Liver (tissue), 9 donors: ENCODE results near the gene ERAP2. TPM values are rescaled to one million over a fixed set of nuclear protein-coding genes. Genes with fewer than 3 reads are reported as not detected.

Experiments
- DNase-seq: peaks from one replicate; pipeline ENCODE4 v3.0.0-alpha.2; 2017; ENCODE audit warnings: low spot score
- H3K27ac ChIP-seq, 2 donors: one replicate each; pipeline ENCODE4 v1.7.0; 2013; ENCODE audit warnings: inconsistent platforms in 2 of 2, low read length in 2 of 2, control low read depth in 1 of 2, low read depth in 1 of 2, mild to moderate bottlenecking in 1 of 2
- H3K27me3 ChIP-seq, 4 donors: one replicate each; pipeline versions ENCODE4 v1.6.1 to v1.7.0; 2013; ENCODE audit warnings: low read length in 3 of 4, inconsistent platforms in 1 of 4, mild to moderate bottlenecking in 1 of 4, moderate library complexity in 1 of 4; ENCODE audit not compliant: control insufficient read depth in 4 of 4, insufficient read depth in 4 of 4
- H3K36me3 ChIP-seq, 4 donors: one replicate each; pipeline versions ENCODE4 v1.6.1 to v1.7.0; 2013; ENCODE audit warnings: low read length in 3 of 4, mild to moderate bottlenecking in 3 of 4, low read depth in 1 of 4, moderate library complexity in 1 of 4; ENCODE audit not compliant: control insufficient read depth in 4 of 4, insufficient read depth in 3 of 4
- H3K4me1 ChIP-seq, 4 donors: one replicate each; pipeline versions ENCODE4 v1.6.1 to v1.7.0; 2013; ENCODE audit warnings: low read length in 3 of 4, mild to moderate bottlenecking in 3 of 4, moderate library complexity in 1 of 4; ENCODE audit not compliant: control insufficient read depth in 4 of 4, insufficient read depth in 4 of 4
- H3K4me3 ChIP-seq, 3 donors: one replicate each; pipeline versions ENCODE4 v1.6.1 to v1.7.0; 2013; ENCODE audit warnings: low read length in 3 of 3, control low read depth in 1 of 3, low read depth in 1 of 3, mild to moderate bottlenecking in 1 of 3
- H3K9ac ChIP-seq, 2 donors: one replicate each; pipeline ENCODE4 v1.7.0; 2013; ENCODE audit warnings: low read length in 2 of 2, mild to moderate bottlenecking in 2 of 2, moderate library complexity in 2 of 2, control low read depth in 1 of 2, low read depth in 1 of 2
- H3K9me3 ChIP-seq, 4 donors: one replicate each; pipeline versions ENCODE4 v1.6.1 to v1.7.0; 2013; ENCODE audit warnings: low read length in 3 of 4; ENCODE audit not compliant: control insufficient read depth in 4 of 4
- ATF3 ChIP-seq: IDR thresholded peaks from 2 replicates; pipeline ENCODE4 v1.6.1; 2016; ENCODE audit warnings: antibody characterized with exemption
- CTCF ChIP-seq: fragments of 150-350 bp; IDR thresholded peaks from 2 replicates; pipeline ENCODE4 v1.5.1; 2017; ENCODE audit warnings: improper control_type of control experiment, low read depth, low read length; ENCODE audit not compliant: missing input control
- EGR1 ChIP-seq, 2 donors: IDR thresholded peaks; 2 replicates each; pipeline ENCODE4 v1.6.1; 2016 to 2018; ENCODE audit warnings: antibody characterized with exemption in 2 of 2, low read depth in 2 of 2
- FOXA1 ChIP-seq: IDR thresholded peaks from 2 replicates; pipeline ENCODE4 v1.6.1; 2016; ENCODE audit warnings: antibody characterized with exemption
- FOXA2 ChIP-seq: IDR thresholded peaks from 2 replicates; pipeline ENCODE4 v1.6.1; 2016; ENCODE audit warnings: antibody characterized with exemption
- GABPA ChIP-seq, 2 donors: IDR thresholded peaks in 1 of 2; conservative IDR thresholded peaks in 1 of 2; 2 replicates each; pipeline ENCODE4 v1.6.1; 2016; ENCODE audit warnings: antibody characterized with exemption in 2 of 2, mild to moderate bottlenecking in 1 of 2, moderate library complexity in 1 of 2
- HNF4A ChIP-seq, 2 donors: conservative IDR thresholded peaks; 2 replicates each; pipeline ENCODE4 v1.6.1; 2016; ENCODE audit warnings: antibody characterized with exemption in 2 of 2, mild to moderate bottlenecking in 2 of 2
- HNF4G ChIP-seq: IDR thresholded peaks from 2 replicates; pipeline ENCODE4 v1.6.1; 2016; ENCODE audit warnings: antibody characterized with exemption
- JUND ChIP-seq, 2 donors: IDR thresholded peaks; 2 replicates each; pipeline ENCODE4 v1.6.1; 2016; ENCODE audit warnings: antibody characterized with exemption in 2 of 2
- NR2F2 ChIP-seq: IDR thresholded peaks from 2 replicates; pipeline ENCODE4 v1.6.1; 2016; ENCODE audit warnings: antibody characterized with exemption
- RAD21 ChIP-seq, 2 donors: IDR thresholded peaks; 2 replicates each; pipeline ENCODE4 v1.6.1; 2016; ENCODE audit warnings: antibody characterized with exemption in 2 of 2, mild to moderate bottlenecking in 2 of 2
- RXRA ChIP-seq, 2 donors: IDR thresholded peaks; 2 replicates each; pipeline ENCODE4 v1.6.1; 2017 to 2018; ENCODE audit warnings: antibody characterized with exemption in 2 of 2, mild to moderate bottlenecking in 1 of 2
- SP1 ChIP-seq: IDR thresholded peaks from 2 replicates; pipeline ENCODE4 v1.6.1; 2018; ENCODE audit warnings: antibody characterized with exemption, mild to moderate bottlenecking
- YY1 ChIP-seq: IDR thresholded peaks from 2 replicates; pipeline ENCODE4 v1.6.1; 2016; ENCODE audit warnings: antibody characterized with exemption, mild to moderate bottlenecking
- WGBS: extraction: QIAGEN DNeasy Blood & Tissue Kit; methylation state at CpG from one replicate; pipeline ENCODE4 v1.1.7; 2013; 5-methylcytosine and 5-hydroxymethylcytosine counted together
- polyA plus RNA-seq, 2 donors: library from polyadenylated mRNA; stranded (reverse) in 1 of 2; unstranded in 1 of 2; fragments of 200-250 nt in 1 of 2; fragments of >200 nt in 1 of 2; fragmentation: Nextera tagmentation in 1 of 2; extraction: Ambion mirVana in 1 of 2; gene quantifications; one replicate each; pipeline versions ENCODE4 v1.2.1 to v1.2.3, GENCODE V29; 2013 to 2015
- total RNA-seq, 2 donors: library from RNA; depleted of rRNA; stranded (reverse); fragments of >200 nt; gene quantifications; one replicate each; pipeline ENCODE4 v1.2.3, GENCODE V29; 2014
- TF ChIP-seq, protein P1 (sequence below): IDR thresholded peaks from 2 replicates; pipeline ENCODE4 v1.6.1; 2016; ENCODE audit warnings: antibody characterized with exemption
- TF ChIP-seq, protein P2 (sequence below): IDR thresholded peaks from 2 replicates; pipeline ENCODE4 v1.6.1; 2016; ENCODE audit warnings: antibody characterized with exemption
- TF ChIP-seq, protein P3 (sequence below): IDR thresholded peaks from 2 replicates; pipeline ENCODE4 v1.6.1; 2016; ENCODE audit warnings: antibody characterized with exemption, mild to moderate bottlenecking
- donor health status: healthy.
- donor health status: healthy.
- donor health status: healthy.
- donor health status: healthy.
- donor health status: healthy.

Gene ERAP2
- total and polyA plus RNA-seq, 4 donors: 1.8 to 15.5 (median 10.7) TPM

DNA sequence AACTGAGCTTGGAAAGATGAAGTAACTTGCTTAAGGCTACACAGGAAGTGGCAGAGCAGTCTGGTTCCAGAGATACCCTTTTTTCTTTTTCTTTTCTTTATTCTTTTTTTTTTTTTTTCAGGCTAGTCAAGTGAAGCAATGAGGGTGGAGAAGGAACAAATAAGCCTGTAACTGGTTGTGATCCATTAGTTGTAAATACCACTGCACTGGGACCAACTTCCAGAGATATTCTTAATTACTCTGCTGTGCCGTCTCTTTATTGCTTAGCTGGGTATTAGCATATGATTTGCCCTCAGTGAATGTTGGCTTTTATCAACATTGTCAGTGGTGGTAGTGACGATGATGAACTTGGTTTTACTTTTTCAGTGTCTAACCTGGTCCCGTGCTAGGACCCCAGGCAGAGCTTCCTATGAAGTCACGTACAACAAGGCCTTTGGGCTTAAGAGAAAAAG is 86.3 kb downstream of the ERAP2 start:
- H3K27me3 ChIP-seq: no peaks in the 10 kb centered on the region
- H3K4me1 ChIP-seq: peaks cover 0 to 6% (median 3%) of the 10 kb centered on the region in 4 donors
- no peak overlapping the region for H3K4me3 ChIP-seq
- no peaks in the 10 kb centered on the region for H3K36me3 ChIP-seq
- TF ChIP-seq HNF4G (no peak), ATF3 (no peak), HNF4A (conservative IDR thresholded peaks at IDR 0.05) (no peak), GABPA (IDR thresholded peaks at IDR 0.05 in 1 of 2, conservative IDR thresholded peaks at IDR 0.05 in 1 of 2) (no peak), JUND (IDR thresholded peaks at IDR 0.05) (no peak), RAD21 (IDR thresholded peaks at IDR 0.05) (no peak), EGR1 (IDR thresholded peaks at IDR 0.05; ENCODE audit: low read depth in 2 of 2) (no peak), FOXA2 (no peak), SP1 (no peak), RXRA (IDR thresholded peaks at IDR 0.05) (no peak), CTCF (no peak), NR2F2 (no peak), YY1 (no peak)
- TF ChIP-seq, protein P1, sequence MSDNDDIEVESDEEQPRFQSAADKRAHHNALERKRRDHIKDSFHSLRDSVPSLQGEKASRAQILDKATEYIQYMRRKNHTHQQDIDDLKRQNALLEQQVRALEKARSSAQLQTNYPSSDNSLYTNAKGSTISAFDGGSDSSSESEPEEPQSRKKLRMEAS: no peak
- TF ChIP-seq, protein P2, sequence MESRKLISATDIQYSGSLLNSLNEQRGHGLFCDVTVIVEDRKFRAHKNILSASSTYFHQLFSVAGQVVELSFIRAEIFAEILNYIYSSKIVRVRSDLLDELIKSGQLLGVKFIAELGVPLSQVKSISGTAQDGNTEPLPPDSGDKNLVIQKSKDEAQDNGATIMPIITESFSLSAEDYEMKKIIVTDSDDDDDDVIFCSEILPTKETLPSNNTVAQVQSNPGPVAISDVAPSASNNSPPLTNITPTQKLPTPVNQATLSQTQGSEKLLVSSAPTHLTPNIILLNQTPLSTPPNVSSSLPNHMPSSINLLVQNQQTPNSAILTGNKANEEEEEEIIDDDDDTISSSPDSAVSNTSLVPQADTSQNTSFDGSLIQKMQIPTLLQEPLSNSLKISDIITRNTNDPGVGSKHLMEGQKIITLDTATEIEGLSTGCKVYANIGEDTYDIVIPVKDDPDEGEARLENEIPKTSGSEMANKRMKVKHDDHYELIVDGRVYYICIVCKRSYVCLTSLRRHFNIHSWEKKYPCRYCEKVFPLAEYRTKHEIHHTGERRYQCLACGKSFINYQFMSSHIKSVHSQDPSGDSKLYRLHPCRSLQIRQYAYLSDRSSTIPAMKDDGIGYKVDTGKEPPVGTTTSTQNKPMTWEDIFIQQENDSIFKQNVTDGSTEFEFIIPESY: no peak
- TF ChIP-seq, protein P3, sequence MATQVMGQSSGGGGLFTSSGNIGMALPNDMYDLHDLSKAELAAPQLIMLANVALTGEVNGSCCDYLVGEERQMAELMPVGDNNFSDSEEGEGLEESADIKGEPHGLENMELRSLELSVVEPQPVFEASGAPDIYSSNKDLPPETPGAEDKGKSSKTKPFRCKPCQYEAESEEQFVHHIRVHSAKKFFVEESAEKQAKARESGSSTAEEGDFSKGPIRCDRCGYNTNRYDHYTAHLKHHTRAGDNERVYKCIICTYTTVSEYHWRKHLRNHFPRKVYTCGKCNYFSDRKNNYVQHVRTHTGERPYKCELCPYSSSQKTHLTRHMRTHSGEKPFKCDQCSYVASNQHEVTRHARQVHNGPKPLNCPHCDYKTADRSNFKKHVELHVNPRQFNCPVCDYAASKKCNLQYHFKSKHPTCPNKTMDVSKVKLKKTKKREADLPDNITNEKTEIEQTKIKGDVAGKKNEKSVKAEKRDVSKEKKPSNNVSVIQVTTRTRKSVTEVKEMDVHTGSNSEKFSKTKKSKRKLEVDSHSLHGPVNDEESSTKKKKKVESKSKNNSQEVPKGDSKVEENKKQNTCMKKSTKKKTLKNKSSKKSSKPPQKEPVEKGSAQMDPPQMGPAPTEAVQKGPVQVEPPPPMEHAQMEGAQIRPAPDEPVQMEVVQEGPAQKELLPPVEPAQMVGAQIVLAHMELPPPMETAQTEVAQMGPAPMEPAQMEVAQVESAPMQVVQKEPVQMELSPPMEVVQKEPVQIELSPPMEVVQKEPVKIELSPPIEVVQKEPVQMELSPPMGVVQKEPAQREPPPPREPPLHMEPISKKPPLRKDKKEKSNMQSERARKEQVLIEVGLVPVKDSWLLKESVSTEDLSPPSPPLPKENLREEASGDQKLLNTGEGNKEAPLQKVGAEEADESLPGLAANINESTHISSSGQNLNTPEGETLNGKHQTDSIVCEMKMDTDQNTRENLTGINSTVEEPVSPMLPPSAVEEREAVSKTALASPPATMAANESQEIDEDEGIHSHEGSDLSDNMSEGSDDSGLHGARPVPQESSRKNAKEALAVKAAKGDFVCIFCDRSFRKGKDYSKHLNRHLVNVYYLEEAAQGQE: no peak
- 85% methylated on average over 4 of the region's 4 CpGs for WGBS
- no peaks in the 10 kb centered on the region for H3K9me3 ChIP-seq
- no peak overlapping the region for H3K27ac ChIP-seq
- no peak overlapping the region for H3K9ac ChIP-seq
- DNase-seq: no peak

DNA sequence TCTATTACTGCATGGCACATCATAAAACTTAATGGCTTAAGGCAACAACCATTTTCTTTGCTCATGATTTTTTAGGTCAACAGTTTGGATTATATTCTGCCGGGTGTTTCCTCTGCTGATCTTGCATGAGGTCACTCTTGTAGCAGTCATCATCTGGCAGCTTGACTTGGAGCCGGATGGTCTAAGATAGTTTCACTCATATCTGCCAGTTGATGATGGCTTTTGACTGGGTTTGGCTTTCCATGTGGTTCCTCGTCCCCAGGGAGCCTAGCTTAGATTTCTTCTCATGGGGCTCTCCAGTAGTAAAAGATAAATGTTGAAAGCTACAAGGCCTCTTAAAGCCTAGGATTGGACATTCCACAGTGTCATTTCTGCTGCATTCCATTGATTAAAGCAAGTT is 87.0 kb downstream of the ERAP2 start:
- WGBS: 58% methylated on average over 3 of the region's 3 CpGs
- DNase-seq: no peak
- peaks cover 0 to 4% (median 2%) of the 10 kb centered on the region in 4 donors for H3K4me1 ChIP-seq
- H3K27me3 ChIP-seq: no peaks in the 10 kb centered on the region
- H3K9me3 ChIP-seq: no peaks in the 10 kb centered on the region
- no peak overlapping the region for H3K4me3 ChIP-seq
- no peak overlapping the region for H3K9ac ChIP-seq
- no peaks in the 10 kb centered on the region for H3K36me3 ChIP-seq
- no peak overlapping the region for H3K27ac ChIP-seq
- TF ChIP-seq RXRA (IDR thresholded peaks at IDR 0.05): no peak
- no peak for TF ChIP-seq FOXA1
- TF ChIP-seq CTCF: no peak
- TF ChIP-seq ATF3: no peak
- TF ChIP-seq, protein P3: no peak
- no peak for TF ChIP-seq GABPA (IDR thresholded peaks at IDR 0.05 in 1 of 2, conservative IDR thresholded peaks at IDR 0.05 in 1 of 2)
- TF ChIP-seq SP1: no peak
- TF ChIP-seq, protein P1: no peak
- TF ChIP-seq YY1: no peak
- no peak for TF ChIP-seq NR2F2
